NCI-H460 (cell line): ENCODE data around the gene PTPRM. TPM values are rescaled to one million over a fixed set of nuclear protein-coding genes. Genes with fewer than 3 reads are reported as not detected.

ENCODE experiments used
- DNase-seq: peaks from one replicate; pipeline ENCODE4 v3.0.0-alpha.2; 2016; ENCODE audit warnings: low read depth; ENCODE audit errors: extremely low read depth
- total RNA-seq: library from RNA; depleted of rRNA; stranded (reverse); fragments of >200 nt; shearing (Covaris generic); gene quantifications from 2 replicates; pipeline ENCODE4 v1.2.3, GENCODE V29; 2014

The PTPRM gene
- total RNA-seq, 1 experiment from 2014 or later = 129 TPM

- peak; percentile 81 for DNase-seq
Measured at GRCh38 chr18:7921938-7922587, 354.9 kb downstream of the PTPRM start.

GRCh38 chr18:7923105-7923504, 356.0 kb downstream of the PTPRM start:
- no peak for DNase-seq

- no peak for DNase-seq
Measured at GRCh38 chr18:7924616-7925015, 357.5 kb downstream of the PTPRM start.

- DNase-seq = peak; percentile 74
Measured at GRCh38 chr18:7926526-7926925, 359.4 kb downstream of the PTPRM start.

GRCh38 chr18:7927119-7927518, 360.0 kb downstream of the PTPRM start:
- no peak for DNase-seq

GRCh38 chr18:7931763-7932162, 364.6 kb downstream of the PTPRM start:
- no peak for DNase-seq

GRCh38 chr18:7937268-7937667, 370.2 kb downstream of the PTPRM start:
- no peak for DNase-seq

GRCh38 chr18:7939521-7939920, 372.4 kb downstream of the PTPRM start:
- no peak for DNase-seq

GRCh38 chr18:7940379-7940778, 373.3 kb downstream of the PTPRM start:
- DNase-seq = no peak

- no peak for DNase-seq
Measured at GRCh38 chr18:7940971-7941370, 373.9 kb downstream of the PTPRM start.

- DNase-seq = no peak
Measured at GRCh38 chr18:7941533-7941932, 374.4 kb downstream of the PTPRM start.

GRCh38 chr18:7945882-7946281, 378.8 kb downstream of the PTPRM start:
- no peak for DNase-seq

- no peak for DNase-seq
Measured at GRCh38 chr18:7946734-7947377, 379.7 kb downstream of the PTPRM start.

- peak; percentile 54 for DNase-seq
Measured at GRCh38 chr18:7950380-7951136, 383.4 kb downstream of the PTPRM start.

- no peak for DNase-seq
Measured at GRCh38 chr18:7953095-7953958, 386.2 kb downstream of the PTPRM start.

GRCh38 chr18:7954238-7954637, 387.1 kb downstream of the PTPRM start:
- DNase-seq = no peak

GRCh38 chr18:7955175-7955574, 388.1 kb downstream of the PTPRM start:
- no peak for DNase-seq

- DNase-seq = no peak
Measured at GRCh38 chr18:7957297-7957696, 390.2 kb downstream of the PTPRM start.

GRCh38 chr18:7958081-7958896, 391.2 kb downstream of the PTPRM start:
- DNase-seq = peak; percentile 21

GRCh38 chr18:7958897-7959146, 391.7 kb downstream of the PTPRM start:
- no peak for DNase-seq
